ENCODE results near the gene NKAIN4.

Gene NKAIN4

DNA sequence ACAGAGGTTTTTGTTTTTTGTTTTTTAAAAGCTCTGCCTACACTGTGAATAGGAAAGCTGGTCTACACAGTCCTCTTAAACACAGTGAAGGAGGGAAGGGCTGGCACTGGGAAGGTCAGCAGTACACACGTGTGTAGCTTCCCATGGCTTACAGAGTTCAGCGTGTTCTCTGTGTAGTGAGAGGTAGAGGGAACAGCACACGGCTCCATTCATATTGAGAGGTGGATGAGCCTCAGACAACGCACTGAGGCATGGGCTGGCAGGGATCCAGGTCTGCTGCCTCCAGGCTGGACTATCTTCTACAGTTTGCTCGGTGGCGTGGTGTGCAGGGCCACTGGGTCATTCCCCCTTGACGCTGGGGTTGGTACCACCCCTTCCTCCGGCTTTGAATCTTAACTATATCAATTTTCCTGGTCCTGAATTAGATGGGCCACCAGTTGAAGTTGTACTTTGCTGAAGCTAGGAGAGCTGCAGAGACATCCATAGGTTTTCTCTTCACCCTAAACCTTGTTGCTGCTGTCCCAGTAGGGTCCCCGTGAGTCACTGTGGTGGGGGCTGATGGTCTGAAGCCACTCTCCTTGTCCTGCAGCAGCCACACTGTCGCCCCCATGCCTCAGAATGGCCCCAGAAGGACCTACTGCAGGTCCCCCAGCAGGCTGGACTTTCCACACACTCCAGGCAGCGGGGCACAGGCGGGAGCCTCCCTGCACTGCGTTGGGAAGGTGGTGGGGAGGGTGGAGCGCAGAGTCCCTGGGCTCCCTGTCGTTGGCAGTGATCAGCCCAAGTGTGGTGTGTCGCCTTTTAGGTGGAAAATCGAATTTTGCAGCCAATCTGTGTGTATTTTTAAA is 20.3 kb upstream of the NKAIN4 start:
- no peak for DNase-seq (ENCODE audit: insufficient read length, low spot score)
- no peak for FAIRE-seq

DNA sequence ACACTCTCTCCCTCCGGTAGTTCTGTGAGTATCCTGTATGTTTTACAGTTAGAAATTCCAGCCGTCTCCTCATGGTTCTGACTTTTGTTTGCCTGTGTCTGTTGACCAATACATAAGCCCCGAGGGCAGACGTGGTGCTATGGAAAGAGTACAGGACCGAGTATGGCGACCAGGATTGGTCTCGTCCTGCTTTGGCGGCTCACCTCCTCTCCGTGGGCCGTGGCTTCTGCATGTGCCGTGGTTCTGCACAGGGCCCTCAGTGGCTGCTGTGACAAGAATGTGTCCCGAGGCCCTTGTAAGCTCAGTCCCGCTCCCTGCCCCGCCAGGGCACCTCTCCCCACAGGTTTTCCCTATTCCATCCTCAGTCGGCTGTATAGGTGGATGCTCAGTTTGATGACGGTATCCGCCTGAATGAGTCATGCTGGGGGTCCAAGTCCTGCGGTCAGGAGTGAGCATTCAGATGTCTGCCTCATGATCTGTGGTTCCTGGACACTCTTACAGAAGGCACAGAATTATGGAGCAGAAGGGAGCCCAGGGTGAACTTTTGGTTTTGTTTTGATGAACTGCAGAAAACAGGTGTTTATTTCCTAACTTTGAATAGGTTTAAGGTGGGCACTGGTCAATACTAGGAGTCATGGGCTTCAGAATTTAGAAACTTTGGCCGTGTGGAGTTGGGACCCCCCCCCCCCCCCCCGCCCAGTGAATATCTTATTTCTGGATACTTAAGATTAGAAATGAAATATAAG is 19.5 kb upstream of the NKAIN4 start:
- DNase-seq (ENCODE audit: insufficient read length, low spot score) (no peak), FAIRE-seq (no peak)

DNA sequence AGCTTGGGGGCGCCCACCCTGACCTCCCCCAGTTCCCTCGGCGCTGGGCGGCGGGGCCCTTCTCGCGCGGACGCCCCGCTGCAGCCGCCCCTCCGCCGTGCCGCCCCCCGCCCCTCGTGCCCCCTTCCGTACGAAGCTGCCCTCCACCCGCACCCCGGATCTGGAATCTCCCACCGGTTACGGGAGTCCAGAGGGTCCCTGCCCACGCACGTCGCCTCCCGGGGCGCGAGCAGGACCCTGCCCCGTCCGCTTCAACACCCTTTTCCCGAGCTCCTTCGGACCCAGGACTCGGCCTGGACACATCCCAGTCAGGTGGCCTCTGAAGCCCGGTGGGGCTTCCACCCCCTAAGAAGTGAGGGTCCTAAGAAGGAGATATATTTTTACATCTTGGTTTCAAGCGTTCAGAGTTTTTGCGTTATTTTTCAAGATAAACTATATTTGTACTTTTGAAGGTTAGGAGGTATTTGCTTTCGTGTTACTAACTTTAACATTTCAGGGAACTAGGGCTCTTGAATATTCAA is 18.9 kb upstream of the NKAIN4 start:
- DNase-seq (ENCODE audit: insufficient read length, low spot score) (no peak), FAIRE-seq (no peak)

DNA sequence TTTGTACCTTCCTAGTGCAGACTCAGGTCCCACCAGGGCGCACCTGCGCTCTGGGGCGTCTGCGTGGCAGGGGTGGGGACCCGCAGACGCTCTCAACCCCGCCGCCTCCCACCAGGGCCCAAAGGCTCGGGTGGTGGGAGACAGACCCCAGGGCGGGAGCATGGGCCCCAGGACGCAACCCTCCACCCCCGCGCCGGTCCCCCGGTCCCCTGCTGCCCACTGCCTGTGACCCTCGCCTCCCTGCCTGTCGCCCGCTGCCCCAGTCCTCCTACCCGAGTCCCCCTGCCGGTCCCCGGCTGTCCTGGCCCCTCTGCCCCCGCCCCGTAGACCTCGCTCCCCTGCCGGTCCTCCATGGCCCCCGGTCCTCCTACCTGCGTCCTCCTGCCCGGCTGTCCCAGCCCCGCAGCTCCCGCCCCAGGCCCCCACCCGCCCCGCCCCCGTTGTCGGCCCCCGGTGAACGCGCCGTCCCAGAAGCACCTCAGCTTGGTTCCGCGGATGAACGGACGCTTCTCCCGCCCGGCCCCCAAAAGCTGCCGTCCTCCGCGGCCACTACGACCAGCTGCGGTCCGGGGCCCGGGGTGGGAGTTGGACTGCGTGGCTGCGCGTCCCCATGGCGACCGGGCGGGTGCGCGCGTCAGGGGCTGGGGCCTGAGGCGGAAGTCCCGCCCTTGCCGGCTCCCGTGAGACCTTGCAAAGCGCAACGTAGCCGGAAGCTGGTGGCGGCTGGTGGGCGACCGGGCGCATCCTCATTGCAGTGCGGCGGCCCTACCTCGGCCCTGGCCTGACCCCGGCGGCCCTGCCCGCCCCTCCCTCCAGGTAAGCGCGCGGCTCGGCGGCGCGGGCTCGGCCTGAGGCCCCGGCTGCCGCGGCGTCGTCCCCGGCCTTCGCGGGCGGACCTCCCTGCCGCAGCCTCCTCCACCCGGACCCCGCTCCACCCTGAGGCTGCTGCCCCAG is 18.1 kb upstream of the NKAIN4 start, which contains the start of gene ARFGAP1:
Gene ARFGAP1, plus strand, starts transcription at position 709 of the 954 bp plus-strand sequence. CDS start 2,768 bp downstream, outside the sequence.
- peak; percentile 100 for DNase-seq (ENCODE audit: insufficient read length, low spot score)
- peak; percentile 87 for FAIRE-seq

DNA sequence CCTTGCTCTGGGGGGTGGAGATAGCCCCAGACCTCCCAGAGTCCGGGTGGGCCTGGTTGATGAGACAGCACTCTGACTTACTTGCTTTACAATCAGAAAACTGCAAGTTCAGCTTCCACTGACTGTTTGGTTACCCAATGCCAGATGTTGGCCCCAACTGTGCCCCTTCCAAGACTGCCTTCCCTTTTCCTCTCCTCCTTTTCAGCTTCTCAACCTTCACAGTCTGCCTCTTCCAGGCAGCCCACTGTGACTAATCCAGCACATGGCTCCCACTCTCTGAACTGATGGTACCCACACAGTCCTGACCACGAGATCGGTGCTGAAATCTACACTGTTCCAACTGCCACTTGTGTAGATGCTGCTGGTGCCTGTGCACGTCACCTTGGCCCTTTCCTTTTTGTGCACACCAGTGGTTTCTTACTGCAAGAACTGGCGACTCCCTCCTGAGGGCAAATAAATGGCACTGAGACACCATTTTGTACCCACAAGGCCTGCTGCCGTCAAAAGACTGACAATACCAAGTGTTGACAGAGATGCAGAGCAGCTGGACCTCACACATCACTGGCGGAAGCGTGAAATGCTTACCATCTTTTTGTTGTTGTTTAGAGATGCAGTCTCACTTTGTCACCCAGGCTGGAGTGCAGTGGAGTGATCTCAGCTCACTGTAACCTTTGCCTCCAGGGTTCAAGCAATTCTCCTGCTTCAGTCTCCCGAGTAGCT is 16.5 kb upstream of the NKAIN4 start:
- DNase-seq (ENCODE audit: insufficient read length, low spot score) (no peak), FAIRE-seq (no peak)

DNA sequence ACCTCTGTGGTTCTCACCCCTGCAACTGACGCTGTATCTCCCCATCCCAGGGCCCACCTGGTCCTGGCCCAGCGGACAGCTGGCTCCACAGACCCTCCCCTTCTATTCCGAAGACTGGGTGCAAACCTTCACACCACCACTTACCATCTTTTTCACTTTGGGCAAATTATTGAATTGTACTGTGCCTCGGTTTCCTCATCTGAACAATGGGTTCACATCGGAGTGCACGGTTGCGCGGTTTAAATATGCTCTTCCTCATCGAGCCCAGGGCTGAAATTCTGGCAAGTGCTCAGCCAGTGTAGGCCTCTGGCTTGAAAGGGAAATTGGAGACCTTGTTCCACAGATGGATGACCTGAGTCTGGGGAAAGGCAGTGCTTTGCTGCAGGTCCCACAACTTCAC is 15.5 kb upstream of the NKAIN4 start:
- FAIRE-seq (no peak), DNase-seq (ENCODE audit: insufficient read length, low spot score) (no peak)

DNA sequence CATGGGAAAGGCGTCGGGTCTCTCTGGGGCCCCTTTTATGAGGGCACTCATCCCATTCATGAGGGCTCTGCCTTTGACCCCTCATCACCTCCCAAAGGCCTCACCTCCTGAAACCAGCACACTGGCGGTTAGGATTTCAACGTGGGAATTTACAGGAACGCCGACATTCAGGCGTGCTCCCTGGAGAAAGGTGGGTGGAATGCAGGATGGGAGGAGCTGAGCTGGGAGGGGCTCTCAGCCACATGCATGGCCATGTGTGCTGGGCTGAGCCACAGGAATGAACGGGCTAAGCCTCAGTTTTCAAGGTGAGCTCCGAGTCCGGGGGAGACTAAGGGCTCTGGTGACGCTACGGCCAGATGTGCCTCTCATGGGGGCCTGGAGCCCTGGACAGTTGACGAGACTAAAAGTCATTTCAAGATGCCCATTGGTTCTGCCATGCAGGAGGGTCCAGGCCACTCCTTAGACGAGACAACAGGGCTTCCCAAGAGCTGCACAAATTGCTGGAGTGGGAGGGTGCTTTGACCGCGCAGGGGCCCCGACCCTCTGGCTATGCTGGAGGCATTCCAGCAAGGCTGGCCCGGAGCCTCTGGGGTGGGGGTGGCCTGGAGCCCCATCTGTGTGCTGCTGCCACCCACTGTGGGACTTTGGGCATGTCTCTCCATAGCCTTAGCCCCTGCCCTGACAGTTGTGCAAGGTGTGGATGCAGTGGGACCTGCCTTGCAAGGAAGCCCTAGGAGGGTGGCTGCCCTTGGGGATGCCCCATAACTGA is 14.6 kb upstream of the NKAIN4 start:
- FAIRE-seq (no peak), DNase-seq (ENCODE audit: insufficient read length, low spot score) (no peak)

DNA sequence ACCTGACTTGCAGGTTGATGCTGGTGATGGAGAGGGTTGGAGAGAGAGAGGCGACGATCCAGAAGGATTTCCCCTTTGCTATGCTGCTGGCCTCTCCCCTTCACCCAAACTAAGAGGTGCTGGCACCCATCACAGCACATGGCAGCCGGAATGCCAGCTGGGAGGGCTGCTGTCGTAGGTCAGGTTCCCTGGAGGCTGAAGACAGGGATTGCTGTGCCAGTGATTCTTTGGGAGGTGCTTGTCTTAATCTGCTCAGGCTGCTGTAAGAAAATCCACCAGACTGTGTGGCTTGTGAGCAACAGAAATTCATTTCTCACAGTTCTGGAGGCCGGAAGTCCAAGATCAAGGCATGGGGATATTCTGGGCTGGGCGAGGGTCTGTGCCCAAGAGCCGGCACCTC is 14.0 kb upstream of the NKAIN4 start:
- FAIRE-seq (no peak), DNase-seq (ENCODE audit: insufficient read length, low spot score) (no peak)

DNA sequence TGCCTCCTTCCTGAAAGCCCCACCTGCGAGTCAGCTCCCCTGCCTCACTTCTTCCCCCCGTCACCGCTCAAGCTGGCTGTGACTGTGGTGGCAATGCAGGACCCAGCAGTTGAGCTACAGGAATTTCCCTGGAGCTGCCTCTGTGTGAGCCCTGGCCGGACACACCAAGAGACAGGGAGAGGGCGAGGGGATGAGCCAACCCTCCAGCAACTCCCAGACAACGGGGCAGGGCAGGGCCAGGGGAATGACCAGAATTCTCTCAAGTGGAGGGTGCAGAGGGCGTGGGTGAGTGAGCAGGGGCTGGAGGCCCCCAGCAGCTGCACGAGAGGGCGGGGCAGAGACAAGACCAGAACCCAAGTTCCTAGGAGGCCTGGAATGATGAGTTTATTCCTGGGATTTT is 13.4 kb upstream of the NKAIN4 start:
- DNase-seq (ENCODE audit: insufficient read length, low spot score) (no peak), FAIRE-seq (no peak)

DNA sequence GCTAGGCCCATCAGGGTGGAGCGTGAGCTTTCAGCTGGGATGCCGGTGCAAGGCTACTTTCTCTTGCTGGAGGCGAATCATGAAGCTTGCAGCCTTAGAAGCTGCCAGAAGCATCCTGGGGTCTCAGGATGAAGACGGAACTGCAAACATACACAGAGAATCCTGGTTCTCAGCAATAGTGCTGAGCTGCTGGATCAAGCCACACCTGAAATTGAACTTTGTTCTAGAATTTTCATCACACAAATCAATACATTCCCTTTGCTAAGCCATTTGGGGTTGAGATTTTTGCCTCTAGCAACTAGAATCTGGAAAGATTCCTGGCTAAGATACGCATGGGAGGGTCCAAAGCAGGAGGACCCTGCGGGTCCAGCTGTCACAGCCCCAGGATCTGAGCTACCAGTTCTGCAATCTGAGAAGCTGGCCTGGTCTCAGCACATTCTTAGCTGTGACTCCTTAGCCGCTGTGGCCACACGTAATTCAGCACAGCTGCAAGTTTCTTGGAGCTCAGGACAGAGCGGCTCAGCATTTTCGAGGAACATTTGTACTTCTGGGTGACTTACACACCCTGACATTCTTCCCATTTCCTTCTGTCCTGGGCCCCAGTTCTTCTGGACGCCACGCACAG is 11.7 kb upstream of the NKAIN4 start:
- FAIRE-seq (no peak), DNase-seq (ENCODE audit: insufficient read length, low spot score) (no peak)

DNA sequence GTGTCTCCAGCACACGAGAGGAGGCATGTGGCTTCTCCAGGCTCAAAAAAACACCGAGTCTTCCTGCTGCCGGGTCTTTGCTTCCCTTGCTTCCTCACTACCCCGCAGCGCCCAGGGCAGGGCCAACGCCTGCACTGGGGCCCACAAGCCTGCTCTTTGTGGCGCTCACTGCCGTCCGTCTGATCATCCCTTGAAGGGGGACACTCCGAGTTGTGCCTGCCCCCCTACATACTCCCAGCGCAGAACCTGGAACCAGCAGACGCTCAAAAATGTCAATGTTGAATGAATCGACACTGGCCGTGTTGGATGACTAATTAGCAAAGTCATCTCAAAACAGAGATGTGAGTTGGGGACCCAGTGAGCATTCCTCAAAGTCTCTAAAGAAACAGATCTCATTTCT is 10.3 kb upstream of the NKAIN4 start:
- no peak for DNase-seq (ENCODE audit: insufficient read length, low spot score)
- FAIRE-seq, result no peak

DNA sequence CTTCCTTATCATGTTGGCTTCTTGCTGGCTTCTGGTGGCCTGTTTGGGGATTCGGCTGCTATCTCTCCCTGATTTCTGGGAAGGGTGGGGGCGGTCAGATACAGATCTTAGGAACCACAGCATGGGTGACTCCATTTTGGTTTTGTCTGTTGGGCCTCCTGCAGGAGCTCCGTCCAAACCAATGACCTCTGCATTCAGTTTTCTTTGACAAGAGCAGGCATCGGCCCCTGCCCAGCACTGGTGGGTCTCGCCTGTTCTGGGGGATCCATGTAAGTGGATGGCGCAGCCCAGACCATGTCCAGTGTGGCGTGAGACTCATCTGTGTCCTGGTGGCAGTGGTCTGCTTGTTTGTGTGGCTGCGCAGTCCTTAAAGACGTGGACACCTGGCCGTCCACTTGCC is 9.7 kb upstream of the NKAIN4 start:
- DNase-seq (ENCODE audit: insufficient read length, low spot score), result no peak
- no peak for FAIRE-seq

DNA sequence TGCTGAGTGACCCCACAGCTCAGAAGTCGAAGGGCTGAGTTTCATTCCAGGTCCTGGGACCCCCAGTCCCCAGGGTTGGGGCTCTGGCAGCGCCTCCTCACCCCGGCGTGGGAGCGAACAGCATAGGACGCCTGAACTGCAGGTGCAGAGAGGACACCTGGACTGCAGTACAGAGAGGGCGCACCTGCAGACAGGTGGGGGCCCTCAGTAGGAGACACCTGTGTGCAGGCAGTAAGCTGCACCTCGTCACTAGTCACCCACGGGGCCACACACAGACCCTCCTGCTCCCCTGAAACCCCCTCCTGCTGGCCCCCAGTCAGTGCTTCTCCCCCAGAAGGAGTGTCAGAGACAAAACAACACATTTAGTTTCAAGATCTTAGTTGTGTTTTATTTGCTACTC is 8.6 kb upstream of the NKAIN4 start:
- FAIRE-seq (no peak), DNase-seq (ENCODE audit: insufficient read length, low spot score) (no peak)

DNA sequence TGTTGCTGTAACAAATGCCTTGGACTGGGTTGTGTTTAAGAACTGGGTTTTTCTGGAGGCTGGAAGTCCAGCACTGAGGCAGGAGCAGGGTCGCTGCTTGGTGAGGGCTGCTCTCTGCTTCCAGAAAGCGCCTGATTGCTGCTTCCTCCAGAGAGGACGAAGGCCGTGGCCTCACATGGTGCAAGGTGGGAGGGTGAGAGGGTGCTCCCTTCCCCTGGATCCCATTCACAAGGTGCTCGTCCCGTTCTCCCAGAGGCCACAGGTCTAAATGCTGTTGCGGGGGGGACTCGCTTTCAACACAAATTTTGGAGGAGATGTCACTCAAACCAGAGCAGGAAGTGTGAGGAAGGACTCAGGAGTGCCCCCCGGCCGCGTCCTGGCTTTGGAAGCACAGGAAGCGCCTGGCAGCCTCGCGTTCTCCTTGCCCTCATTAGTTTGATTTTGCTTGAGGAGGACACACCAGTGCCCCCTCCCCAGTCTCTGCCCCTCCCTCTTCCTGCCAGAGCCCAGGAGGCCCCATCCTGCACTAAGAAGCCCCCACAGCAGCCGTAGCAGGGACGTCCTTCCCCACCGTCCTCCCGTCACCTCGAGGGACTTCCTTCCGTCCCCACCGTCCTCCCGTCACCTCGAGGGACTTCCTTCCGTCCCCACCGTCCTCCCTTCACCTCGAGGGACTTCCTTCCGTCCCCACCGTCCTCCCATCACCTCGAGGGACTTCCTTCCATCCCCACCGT is 7.7 kb upstream of the NKAIN4 start:
- no peak for FAIRE-seq

DNA sequence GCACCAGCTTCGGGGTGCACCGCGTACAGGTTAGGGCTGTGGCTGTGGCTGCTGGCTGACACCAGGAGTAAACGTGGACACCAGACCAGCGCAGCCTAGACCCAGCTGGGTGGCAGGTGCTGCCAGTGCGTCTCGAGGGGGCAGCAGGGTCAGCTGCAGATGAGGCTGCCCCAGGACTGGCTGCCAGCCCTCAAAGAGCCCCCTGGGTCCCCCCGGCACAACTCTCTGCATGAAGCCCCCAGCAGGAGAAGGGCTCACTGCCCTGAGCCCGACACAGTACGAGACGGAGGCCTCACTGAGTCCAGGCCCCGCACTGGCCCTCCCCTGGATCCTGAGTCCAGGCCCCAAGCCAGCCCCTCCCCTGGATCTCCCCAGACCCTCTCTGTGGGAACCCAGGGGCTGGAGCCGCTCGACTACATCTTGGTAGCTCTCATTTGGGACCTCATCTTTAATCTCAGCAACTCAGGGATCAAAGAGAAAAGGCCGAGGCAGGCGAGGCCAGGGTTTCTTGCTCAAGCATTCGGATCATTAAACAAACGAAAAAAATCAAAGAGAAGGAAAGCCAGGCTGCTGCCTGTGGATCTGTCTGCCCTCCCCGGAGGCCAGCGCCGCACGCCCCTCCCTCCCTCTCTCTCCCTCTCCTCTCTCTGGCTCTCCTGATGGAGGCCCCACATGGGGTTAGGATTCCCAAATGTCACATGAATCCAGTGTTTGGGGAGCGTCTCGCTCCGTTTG is 7.0 kb upstream of the NKAIN4 start:
- no peak for DNase-seq (ENCODE audit: insufficient read length, low spot score)
- FAIRE-seq, result no peak

More for the DNA sequence above, 7.7 kb upstream of the NKAIN4 start:
- no peak for DNase-seq (ENCODE audit: insufficient read length, low spot score)

DNA sequence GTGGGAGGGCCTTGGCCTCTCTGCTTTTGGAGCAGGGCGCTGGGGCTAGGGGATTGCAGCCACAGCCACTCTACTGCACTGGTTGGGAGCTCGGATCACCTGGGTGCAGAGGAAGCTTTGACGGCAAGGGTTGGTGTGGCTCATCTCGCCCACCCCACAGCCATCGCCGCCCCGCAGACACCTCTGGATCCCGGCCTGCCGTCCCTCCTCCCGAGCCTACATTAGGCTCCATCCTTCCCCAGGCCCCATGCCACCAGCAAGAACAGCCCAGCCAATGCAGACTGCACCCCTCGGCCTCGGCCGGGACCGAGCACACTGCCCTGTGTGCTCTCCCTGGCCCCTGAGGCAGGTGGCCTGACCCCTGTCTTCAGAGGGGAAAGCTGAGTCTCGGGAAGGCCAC is 6.3 kb upstream of the NKAIN4 start:
- no peak for FAIRE-seq

DNA sequence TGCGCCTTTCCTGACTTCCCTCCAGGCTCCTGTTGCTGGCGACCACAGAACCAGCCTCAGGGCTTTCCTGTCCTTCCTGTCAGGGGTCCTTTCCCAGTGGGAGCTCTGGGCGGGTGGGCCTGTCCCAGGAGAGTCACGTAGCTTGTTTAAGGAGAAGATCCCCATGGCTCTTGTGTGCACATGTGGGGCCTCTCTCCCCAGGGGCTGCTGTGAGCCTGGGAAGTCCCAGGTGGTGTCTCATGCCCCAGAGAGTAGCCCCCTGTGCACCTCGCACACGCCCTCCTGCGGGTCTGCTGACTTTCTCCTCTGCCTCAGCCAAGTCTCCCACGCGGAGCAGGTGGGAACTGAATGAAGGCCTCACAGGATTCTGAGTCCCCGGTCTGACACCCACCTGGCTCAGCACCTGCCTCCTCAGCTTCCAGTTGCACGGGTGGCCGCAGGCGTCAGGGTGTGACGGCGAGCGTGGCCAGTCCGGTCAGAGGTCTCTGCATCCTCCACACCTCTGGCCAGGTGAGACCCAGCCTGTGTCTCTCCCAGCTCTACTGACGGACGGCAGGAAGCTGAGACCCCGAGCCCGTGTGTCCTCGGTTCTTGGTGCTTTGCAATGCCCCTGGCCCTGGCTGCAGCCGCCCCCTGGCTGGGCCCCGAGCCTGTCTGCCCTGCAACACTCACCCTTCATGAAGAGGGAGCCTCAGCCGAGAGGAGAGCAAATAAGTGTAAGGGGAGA is 5.6 kb upstream of the NKAIN4 start:
- FAIRE-seq, result no peak

More for the DNA sequence above, 6.3 kb upstream of the NKAIN4 start:
- DNase-seq (ENCODE audit: insufficient read length, low spot score), result no peak

More for the DNA sequence above, 5.6 kb upstream of the NKAIN4 start:
- no peak for DNase-seq (ENCODE audit: insufficient read length, low spot score)

Measured in GM19239 (cell line).